NT2/D1 (cell line): ENCODE measurements around the gene FAM237A.
A peak's percentile ranks its signal among the peaks of the same experiment; 100 is the strongest.

Source experiments
- DNase-seq: peaks from one replicate; pipeline ENCODE4 v3.0.0-alpha.2; 2011; ENCODE audit warnings: low read depth, low spot score
- H3K27me3 ChIP-seq: 2 replicates; pipeline ENCODE4 v1.6.0; 2011; ENCODE audit warnings: mild to moderate bottlenecking; ENCODE audit not compliant: insufficient read length, insufficient read depth
- H3K36me3 ChIP-seq: 2 replicates; pipeline ENCODE4 v1.6.1; 2011; ENCODE audit warnings: mild to moderate bottlenecking, low read length, mixed read lengths; ENCODE audit not compliant: insufficient read depth, insufficient read length
- H3K4me1 ChIP-seq: 2 replicates; pipeline ENCODE4 v1.5.1; 2011; ENCODE audit not compliant: insufficient read depth, insufficient read length
- H3K4me3 ChIP-seq: 2 replicates; pipeline ENCODE4 v1.5.1; 2011; ENCODE audit warnings: low read depth; ENCODE audit not compliant: insufficient read length
- H3K9ac ChIP-seq: 2 replicates; pipeline ENCODE4 v1.6.0; 2011; ENCODE audit warnings: low read depth; ENCODE audit not compliant: insufficient read length
- H3K9me3 ChIP-seq: 2 replicates; pipeline ENCODE4 v1.5.1; 2011; ENCODE audit warnings: mild to moderate bottlenecking, low read length; ENCODE audit not compliant: insufficient read depth
- SUZ12 ChIP-seq: IDR thresholded peaks from 2 replicates; pipeline ENCODE4 v1.6.1; 2011; ENCODE audit not compliant: insufficient read length, insufficient read depth; ENCODE audit errors: extremely low read depth
- YY1 ChIP-seq: IDR thresholded peaks from 2 replicates; pipeline ENCODE4 v1.6.1; 2011; ENCODE audit not compliant: insufficient read length, insufficient read depth
- ZNF274 ChIP-seq: IDR thresholded peaks from 2 replicates; pipeline ENCODE4 v1.6.1; 2011; ENCODE audit warnings: mild to moderate bottlenecking, low read depth, low read length

Gene FAM237A

GRCh38 chr2:206688990-206689389 is 46.7 kb downstream of the FAM237A start:
- H3K4me3 ChIP-seq: no peak overlapping the region
- TF ChIP-seq SUZ12 (no peak), YY1 (no peak), ZNF274 (no peak)

DNA sequence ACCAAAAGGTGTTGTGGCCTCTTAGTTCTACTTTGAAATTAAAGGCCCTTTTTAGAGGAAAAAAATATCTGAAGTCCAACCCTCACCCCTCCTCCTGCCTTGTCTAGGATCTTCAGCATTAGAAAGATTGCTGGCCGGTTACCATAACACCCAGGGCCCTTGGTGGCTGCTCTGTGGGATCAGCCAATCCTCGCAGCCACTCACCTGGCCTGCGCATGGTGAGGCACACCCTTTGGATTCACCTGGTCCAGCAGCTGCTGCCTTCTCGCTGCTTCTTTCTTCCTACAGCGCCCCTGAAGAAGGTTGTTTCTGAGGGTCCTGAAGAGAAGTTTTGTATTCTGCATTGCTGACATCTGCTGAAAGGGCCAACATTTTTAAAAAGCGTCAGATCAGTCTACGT is 50.7 kb downstream of the FAM237A start:
- no peak overlapping the region for H3K4me3 ChIP-seq
- H3K4me1 ChIP-seq: no peaks in the 10 kb centered on the region
- no peak for DNase-seq
- no peak for TF ChIP-seq ZNF274
- no peak for TF ChIP-seq YY1
- no peak for TF ChIP-seq SUZ12
- H3K9ac ChIP-seq: no peak overlapping the region
- no peaks in the 10 kb centered on the region for H3K27me3 ChIP-seq
- H3K9me3 ChIP-seq: no peaks in the 10 kb centered on the region
- no peaks in the 10 kb centered on the region for H3K36me3 ChIP-seq

More at GRCh38 chr2:206688990-206689389, 46.7 kb downstream of the FAM237A start:
- Histone ChIP-seq H3K9me3 (no peaks in the 10 kb centered on the region), H3K27me3 (no peaks in the 10 kb centered on the region), H3K9ac (no peak overlapping the region), H3K4me1 (no peaks in the 10 kb centered on the region), H3K36me3 (no peaks in the 10 kb centered on the region)
- DNase-seq: no peak

DNA sequence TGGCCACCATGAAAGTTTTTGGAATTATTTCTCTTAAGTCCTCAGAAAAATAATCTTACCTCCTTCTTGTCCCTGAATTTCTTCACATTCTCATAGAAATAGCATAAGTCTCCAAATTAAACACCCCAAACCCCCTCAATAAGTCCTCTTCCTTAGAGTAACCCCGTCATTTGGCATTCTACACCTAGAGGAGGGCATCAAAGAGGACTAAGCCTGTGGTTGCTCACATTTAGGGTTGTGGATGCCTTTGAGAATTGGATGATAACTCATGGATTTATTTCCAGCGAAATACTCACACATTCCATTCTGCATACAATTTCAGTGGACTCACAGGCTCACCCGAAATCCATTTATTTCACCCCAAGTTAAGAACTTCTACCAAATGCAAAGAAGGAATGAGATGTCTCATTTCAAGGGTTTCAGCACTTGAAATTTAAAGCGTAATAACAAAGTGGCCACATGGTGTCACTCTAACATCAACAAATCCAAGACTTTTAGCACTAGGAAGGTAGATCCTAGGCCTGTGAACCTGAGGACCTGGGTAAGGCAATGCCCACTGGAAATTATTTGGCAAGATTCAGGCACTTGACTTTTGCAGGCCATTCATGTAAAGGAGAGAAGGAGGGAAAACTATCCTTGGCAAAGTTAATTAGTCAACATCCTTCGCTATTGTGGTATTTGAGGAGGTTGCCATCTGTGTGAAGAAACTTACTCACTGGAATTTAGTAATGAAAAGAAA is 51.3 kb downstream of the FAM237A start:
- H3K27me3 ChIP-seq: no peaks in the 10 kb centered on the region
- H3K4me3 ChIP-seq: no peak overlapping the region
- H3K9ac ChIP-seq: no peak overlapping the region
- peak; percentile 73 for DNase-seq
- H3K4me1 ChIP-seq: no peaks in the 10 kb centered on the region
- TF ChIP-seq ZNF274 (no peak), SUZ12 (no peak), YY1 (no peak)
- H3K9me3 ChIP-seq: no peaks in the 10 kb centered on the region
- no peaks in the 10 kb centered on the region for H3K36me3 ChIP-seq

- H3K9me3 ChIP-seq: no peaks in the 10 kb centered on the region
- H3K27me3 ChIP-seq: no peaks in the 10 kb centered on the region
- H3K36me3 ChIP-seq: no peaks in the 10 kb centered on the region
- no peaks in the 10 kb centered on the region for H3K4me1 ChIP-seq
- H3K9ac ChIP-seq: no peak overlapping the region
- TF ChIP-seq SUZ12 (no peak), YY1 (no peak), ZNF274 (no peak)
- no peak for DNase-seq
- no peak overlapping the region for H3K4me3 ChIP-seq
Measured at GRCh38 chr2:206696910-206697309, 54.6 kb downstream of the FAM237A start.

- Histone ChIP-seq H3K36me3 (no peaks in the 10 kb centered on the region), H3K9me3 (no peaks in the 10 kb centered on the region), H3K27me3 (no peaks in the 10 kb centered on the region), H3K9ac (no peak overlapping the region), H3K4me1 (no peaks in the 10 kb centered on the region), H3K4me3 (no peak overlapping the region)
- DNase-seq: no peak
- TF ChIP-seq SUZ12: no peak
- no peak for TF ChIP-seq YY1
- no peak for TF ChIP-seq ZNF274
Measured at GRCh38 chr2:206698811-206699210, 56.5 kb downstream of the FAM237A start.
